Loucy (cell line): ENCODE data around the gene GIGYF2.

Experiments used
- EZH2phosphoT487 ChIP-seq: fragments of 200-600 bp; IDR thresholded peaks from 2 replicates; pipeline ENCODE4 v1.6.1; 2018; ENCODE audit warnings: antibody characterized with exemption, mild to moderate bottlenecking, moderate library complexity, borderline replicate concordance
- TF ChIP-seq, protein P1 (sequence below): fragments of 200-600 bp; sonication (generic); conservative IDR thresholded peaks from 2 replicates; pipeline ENCODE4 v1.5.1; 2014; ENCODE audit warnings: mild to moderate bottlenecking, antibody characterized with exemption, low read length

DNA sequence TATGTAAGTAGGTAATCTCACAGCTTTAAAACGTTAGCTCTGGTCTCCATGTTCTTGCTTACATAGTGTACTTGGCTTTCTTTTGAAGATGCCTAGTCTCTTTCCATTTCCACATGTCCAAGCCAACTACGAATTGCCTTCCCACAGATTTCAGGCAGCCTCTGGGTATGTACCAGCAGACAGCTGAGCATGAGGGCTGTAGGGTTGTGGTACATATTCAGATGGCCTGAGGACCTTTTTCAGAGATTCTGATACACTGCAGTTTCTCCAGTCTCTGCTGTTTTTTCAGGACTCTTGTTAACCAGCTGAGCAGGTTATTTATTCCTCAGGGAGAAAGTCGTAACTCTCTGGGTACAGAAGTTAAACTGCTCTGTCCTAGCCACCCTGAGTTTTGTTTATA lies 82.3 kb downstream of the GIGYF2 start:
- TF ChIP-seq, protein P1, sequence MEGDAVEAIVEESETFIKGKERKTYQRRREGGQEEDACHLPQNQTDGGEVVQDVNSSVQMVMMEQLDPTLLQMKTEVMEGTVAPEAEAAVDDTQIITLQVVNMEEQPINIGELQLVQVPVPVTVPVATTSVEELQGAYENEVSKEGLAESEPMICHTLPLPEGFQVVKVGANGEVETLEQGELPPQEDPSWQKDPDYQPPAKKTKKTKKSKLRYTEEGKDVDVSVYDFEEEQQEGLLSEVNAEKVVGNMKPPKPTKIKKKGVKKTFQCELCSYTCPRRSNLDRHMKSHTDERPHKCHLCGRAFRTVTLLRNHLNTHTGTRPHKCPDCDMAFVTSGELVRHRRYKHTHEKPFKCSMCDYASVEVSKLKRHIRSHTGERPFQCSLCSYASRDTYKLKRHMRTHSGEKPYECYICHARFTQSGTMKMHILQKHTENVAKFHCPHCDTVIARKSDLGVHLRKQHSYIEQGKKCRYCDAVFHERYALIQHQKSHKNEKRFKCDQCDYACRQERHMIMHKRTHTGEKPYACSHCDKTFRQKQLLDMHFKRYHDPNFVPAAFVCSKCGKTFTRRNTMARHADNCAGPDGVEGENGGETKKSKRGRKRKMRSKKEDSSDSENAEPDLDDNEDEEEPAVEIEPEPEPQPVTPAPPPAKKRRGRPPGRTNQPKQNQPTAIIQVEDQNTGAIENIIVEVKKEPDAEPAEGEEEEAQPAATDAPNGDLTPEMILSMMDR: no peak
- TF ChIP-seq EZH2phosphoT487: no peak
